GM21737 (cell line): Measurements from ENCODE around the gene DGCR6L.
"Not testable (repeated sequence)": the region's sequence is repeated elsewhere in the genome, so short reads cannot be mapped to it uniquely, and the experiment has no call there.

Source experiments
- ATAC-seq: cut with Tn5 transposase; IDR thresholded peaks from one replicate; pipeline ENCODE4 v1.9.1; 2021; ENCODE audit warnings: mild to moderate bottlenecking, moderate library complexity; ENCODE audit not compliant: unreplicated experiment

The DGCR6L gene

DNA sequence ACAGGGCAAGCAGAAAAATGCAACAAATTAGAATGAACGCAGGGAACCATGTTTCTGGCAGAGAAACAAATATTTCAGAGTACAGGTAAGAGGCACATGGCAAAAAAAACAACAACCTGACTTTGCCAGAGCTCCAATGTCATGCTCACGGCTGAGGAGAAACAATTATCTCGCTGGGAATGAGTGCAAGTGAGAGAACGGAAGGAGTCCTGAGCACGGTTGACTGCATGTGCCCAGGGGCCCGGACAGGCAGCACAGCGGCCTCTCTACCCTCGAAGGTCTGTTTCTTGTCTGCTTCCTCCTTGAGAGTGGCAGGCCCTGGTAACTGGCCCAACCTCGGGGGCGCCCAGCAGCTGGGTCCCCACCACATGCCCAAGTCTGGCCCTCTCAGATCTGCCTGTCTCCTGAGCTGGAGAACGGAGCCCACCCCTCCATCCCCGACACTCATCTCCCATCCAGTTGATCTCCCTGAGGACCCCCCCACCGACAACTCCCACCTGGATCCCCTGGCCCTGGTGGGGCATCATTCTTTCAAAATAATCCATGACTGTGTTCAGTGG, 27.1 kb downstream of the DGCR6L start:
- ATAC-seq = no peak

DNA sequence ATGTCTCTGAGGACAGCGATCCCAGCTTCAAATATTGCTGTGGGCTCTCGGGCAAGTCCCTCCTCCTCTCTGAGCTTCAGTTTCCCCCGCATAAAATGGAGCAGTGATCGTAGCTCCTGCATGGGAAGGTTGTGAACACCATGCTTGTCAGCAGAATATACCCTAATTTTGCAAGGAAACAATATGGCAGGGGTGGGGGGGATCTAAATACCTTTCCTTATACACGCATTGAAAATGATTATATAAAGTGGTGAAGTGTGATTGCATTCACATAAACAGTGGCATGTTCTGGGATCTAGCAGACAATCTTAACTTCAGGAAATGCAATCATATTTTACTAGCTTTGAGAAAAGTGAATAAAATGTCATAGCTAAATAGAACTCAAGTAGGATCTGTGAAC, 27.8 kb downstream of the DGCR6L start:
- no peak for ATAC-seq

DNA sequence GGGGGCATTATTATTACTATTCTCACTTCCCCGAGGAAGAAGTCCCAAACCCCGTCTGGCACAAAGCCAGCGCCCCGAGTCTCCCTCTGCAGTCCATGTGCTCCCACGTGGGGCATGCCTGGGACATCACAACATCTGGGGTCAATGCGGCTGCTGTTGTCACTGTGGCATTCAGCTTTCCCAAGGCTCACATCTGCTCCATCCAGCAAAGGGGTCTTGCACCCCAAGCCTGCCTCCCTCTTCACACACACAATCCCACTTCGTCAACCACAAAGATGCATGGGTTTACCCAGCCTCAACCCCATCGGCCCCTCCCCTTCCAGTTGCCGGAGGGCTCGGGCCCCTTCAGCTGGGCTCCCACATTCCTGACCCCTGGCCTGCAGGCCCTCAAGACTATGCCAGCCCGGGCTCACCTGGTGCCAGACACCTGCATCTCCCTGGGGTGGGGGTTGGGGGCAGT, 28.2 kb downstream of the DGCR6L start:
- no peak for ATAC-seq

DNA sequence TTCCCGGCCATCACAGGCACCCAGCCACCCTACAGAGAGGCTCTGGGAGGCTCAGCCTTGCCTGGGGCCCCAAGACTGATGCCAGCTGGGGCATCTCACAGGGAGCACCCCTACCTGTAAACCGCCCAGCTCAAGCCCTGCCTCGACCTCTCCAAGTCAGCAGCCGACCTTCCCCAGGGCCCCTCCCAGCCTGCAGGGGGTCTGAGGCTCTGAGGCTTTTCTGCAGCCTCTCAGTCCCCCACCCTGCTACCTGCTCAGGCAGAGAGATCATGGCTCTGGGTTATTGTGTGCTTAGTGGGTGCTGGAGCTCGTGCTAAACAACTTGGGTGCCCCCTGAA, 28.6 kb downstream of the DGCR6L start:
- no peak for ATAC-seq

DNA sequence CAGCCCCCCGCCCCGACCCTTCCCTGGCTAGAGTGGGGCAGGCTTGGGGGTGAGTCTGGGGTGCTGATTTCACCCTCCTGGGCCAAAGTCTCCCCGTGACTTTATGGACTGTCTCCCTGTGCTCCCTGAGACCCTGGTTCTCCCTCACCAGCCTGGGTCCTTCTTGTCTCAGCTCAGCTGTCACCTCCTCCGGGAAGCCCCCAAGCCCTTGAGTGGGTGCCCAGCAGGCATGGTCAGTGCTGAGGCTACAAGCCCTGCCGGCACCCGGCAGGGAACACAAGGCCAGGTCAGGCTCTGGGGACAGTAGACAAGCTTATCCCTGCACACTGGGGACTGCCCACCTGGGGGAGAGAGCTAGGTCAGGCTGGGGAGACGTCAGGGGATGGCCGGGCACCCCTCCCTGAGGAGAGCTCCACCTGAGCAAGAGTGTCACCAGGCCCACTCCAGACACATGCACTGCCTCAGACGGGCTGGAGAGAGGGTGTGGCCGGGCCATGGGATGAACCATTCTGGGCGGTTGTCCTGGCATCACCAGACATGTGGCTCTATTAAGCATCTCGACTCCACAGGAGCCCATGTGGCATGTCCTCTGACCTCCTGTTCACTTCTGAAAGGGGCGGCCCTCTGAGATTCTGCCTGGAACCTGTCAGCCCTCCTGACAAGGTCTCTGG, 29.1 kb downstream of the DGCR6L start:
- ATAC-seq = no peak

DNA sequence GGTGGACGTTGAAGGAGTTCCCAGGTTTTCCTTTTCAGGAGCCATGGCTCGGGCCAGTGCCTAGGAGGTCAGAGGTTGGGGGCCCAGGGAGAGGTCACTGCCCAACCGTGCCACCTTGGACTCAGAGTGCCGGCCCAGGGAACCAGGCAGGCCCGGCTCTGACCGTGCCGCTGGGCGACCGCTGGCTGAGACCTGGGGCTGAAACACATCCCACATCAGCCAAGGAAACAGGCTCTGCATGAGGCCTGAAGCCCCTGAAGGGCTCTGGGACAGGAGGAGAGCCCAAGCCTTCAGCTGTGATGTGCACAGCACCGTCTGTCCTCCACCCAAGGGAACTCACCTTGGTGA, 29.8 kb downstream of the DGCR6L start:
- ATAC-seq = no peak

DNA sequence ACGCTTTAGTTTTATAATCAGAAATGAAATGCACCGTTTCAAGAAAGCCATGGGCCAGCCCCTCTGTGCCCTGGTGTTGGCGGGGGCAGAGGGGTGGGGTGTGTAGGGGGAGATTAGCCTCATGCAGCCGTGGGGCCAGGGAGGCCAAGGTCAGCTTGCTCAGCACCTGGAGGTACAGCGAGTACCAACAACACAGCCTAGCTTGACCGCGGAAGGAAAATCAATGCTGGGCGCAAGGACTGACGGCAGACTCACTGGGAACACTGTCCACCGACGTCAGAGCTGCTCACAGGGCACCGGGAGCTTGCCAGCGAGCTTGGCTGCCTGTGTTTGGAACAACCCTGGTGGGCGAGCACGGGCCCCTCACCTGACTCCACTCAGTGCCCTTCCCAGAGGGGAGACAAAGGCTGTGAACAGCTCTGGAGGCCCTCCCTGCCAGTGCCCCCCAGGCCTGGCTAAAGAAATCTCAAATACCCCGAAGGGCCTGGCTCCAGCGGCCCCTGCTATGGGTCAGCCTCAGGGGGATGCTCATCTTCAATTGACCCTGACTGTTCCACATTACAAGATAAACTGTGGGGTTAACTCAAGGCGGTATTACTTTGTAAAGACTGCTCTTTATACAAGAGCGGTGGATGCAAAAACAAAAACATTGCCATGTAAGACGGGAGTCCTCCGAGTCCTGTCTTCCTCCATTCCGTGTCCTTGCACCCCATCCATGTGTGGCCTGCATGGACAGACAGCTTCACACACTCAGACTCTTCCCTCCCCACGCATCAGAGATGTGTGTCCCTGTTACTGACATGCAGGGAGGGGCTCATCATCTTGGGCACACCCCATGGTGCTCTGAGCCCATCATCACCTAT, 30.4 kb downstream of the DGCR6L start:
- not testable (repeated sequence) for ATAC-seq

DNA sequence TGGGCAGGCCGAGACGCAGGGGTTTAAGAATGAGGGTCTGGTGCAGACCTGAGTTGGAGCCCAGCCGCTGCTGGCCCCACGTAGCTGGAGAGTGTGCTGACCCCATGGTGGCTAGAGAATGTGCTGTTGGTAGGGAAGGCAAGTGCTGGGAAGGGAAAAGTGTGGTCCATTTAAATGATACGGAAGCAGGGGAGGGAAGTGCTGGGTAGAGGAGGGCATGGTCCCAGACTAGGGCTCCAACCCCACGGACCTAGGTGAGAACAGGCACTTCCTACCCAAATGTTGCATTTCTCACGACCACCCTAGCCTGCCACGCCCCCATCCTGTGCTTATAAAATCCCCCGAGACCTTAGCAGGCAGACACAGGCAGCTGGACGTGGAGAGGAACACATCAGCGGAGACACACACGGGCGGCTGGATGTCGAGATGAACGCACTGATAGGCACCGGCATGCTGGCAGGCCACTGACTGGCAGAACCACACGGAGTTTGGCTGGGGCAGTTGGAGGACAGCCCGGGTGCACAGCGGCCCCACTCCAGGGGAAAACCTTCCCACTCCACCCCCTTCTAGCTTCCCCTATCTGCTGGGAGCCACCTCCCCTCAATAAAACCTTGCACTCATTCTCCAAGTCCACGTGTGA, 33.0 kb downstream of the DGCR6L start:
- not testable (repeated sequence) for ATAC-seq

DNA sequence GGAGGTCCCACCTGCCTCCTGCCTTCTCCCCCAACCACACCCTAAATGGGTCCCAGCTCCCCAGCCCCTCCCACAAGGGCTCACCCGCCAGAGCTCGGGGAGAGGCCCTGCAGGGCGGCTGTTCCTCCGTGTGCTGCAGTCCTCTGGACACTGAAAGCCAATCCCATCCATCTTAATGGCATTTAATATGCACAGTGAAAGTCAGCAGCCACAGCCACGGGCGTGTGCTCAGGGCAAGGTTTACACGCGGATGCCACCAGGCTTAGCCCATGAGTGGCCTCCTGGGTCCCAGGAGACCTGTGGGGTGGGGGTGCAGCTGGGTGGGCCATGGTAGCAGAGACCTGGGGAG, 33.6 kb downstream of the DGCR6L start:
- not testable (repeated sequence) for ATAC-seq

DNA sequence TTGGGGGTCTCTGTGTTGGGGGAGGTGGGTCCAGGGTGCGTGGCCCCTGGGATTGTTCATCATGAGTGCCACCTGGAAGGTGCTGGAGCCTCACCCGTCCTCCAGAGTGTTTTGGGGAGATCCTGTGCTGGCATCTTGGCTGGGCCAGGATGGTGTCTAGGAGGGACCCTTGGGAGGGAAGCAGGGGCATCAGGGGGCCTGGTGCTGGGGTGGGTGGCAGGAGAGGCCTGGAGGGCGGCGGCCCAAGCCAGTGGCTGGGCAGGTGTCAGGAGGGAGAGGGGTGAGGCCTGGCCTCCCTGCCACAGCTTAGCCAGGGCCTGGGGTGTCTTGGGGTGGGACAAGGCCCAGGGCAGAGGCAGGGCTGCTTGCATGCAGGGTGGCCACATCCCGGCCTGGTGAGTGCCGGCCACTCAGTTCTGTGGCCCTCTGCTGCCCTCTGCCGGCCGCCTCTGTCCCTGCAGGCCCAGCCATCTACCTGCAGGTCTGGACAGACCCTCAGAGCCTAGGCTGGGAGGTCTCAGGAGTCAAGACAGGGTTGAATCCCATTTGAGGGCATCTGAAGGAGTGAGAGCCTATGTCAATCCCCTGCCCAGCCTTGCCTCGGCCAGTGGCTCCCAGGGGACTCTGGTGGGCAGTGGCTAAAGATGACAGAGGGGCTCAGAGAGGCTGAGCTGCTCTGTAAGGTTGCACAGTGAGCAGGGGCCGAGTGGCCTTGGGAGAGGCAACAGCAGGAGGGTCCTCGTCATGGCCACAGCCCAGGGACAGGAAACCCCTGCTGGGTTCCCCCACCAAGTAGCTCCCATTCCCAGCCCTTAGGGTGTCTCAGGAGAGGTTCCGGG, 34.2 kb downstream of the DGCR6L start:
- not testable (repeated sequence) for ATAC-seq

DNA sequence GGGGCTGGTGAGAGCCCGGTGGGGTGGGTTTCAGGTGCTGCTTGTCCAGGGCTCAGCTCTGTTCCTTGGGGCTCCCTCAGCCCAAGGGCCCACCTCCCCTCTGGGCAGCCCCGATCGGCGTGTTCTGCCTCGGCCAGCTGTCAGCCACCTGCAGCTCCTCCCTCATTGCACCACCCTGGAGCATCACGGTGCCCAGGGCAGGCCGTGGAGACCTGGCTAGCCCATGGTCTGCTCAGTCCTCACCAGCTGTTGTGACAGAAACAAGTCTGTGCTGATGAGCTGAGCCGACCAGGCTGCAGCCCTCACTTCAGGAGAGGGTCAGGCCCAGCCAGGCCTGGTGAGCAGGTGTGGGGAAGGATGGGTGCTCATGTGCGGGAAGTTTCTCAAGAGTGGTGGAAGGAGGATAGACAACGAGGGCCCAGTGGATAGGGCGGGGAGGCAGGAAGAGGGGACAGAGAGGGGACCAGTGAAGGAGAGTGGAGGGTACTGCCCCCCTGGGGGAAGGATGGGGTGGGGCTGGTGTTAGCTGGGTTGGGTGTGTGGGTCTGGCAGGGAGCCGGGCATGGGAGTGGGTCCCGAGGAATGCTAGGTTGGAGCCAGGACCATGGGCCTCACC, 35.3 kb downstream of the DGCR6L start:
- no peak for ATAC-seq

DNA sequence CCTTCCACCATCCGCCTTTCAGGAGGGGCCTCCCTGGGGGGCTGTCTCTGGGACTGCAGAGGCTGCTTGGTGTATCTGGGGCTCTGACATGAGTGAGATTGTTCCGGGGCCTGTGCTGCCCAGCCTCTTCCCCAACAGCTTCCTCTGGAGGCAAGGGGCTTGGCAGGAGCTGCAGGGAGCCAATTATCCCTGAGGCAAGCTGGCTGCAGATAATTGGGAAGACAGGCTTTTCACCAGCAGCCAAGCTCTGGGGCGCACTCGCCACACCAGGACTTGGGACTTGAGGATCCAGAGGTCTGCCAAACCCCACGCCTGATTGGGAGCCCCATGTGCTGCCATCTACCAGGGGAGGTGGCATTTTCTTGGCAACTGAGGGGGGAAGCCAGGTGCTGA, 36.2 kb downstream of the DGCR6L start:
- no peak for ATAC-seq

DNA sequence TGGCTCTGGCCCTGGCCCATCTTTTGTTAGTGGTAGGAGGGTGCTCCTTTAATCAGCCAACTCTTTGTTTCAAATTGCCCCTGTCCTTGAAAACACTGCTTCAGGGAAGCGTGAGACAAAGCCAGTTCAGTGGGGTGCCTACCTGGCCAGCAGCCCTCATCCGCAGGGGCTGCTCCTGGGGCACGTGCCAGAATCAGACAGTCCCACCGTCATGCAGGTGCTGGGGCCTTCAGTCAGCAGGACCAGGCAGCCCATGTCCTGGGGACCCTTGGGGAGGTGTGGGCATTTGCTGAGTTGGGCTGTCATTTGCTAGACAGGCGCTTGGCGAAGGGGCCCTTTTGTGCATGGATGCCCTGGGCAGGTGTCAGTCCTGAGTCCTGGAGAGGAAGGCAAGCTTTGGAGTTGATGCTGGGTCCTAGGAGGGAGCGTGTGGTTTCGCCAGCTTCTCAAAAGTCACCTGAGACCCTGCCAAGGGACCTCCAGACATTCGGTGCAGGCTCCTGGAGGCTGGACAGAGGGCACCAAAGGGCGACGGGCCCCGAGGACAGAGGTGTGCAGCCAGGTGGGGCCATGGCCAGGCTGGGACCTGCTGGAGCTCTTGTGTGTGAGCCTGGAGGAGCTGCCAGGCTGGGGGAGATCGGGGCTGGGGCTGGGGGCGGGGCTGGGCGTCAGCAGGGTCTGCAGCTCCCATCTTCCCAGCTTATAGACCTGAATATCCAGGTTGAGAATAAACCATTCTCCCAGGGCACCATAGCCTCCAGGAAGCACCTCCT, 36.8 kb downstream of the DGCR6L start:
- ATAC-seq = no peak

DNA sequence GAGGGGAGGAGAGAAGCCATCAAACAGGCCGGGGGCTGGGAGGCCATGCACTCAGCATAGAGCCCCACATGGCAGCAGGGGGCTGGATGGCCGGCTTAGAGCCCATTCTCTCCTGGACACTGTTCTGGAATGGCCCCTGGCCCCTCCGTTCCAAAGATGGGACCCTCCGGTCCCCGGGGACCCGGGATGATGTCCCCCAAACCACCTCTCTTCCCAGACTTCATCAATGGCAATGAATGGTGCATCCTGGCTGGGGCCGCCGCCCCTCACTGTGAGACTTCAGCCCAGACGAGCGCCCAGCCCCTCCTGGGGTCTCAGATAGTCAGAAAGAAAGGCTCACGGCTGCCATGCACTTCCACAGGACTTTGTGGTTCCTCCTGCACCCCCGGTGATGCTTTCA, 38.0 kb downstream of the DGCR6L start:
- ATAC-seq = no peak

DNA sequence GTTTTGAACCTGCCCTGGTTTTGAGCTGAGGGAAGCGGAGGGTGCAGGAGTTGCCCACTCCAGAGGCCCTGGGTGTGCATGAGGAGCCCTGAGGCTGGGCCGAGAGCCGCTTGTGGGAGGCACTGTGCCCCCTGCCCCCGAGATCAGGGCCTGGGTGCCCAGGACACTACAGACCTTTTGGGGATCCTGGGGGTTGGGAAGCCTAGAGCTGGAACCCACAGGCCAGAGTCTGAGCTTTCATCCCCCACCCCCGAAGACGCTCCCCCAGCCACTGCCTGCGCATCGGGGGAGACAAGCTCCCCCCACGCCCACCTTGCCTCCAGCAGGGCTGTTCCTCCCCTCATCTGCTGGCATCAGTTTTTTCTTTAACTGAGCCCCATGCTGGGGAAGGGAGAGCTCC, 38.4 kb downstream of the DGCR6L start:
- ATAC-seq = not testable (repeated sequence)

DNA sequence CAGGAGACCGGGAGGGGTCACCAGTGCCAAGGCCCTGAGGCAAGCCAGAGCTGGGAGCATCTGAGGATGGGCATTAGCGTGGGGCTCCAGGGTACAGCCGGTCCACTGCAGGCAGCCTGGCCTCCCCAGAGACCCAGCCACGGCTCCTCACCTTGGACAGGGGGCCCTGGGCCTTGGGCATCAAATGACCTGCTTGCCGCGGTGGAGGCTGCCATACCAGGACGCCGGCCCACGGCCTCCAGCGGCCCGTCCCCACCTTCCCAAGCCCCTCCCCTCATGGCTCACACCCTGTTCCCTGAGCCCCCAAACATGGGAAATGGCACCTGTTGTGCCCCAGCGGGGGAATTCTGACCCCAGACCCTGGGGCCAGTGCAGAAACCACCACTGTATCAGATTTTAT, 39.0 kb downstream of the DGCR6L start:
- no peak for ATAC-seq

DNA sequence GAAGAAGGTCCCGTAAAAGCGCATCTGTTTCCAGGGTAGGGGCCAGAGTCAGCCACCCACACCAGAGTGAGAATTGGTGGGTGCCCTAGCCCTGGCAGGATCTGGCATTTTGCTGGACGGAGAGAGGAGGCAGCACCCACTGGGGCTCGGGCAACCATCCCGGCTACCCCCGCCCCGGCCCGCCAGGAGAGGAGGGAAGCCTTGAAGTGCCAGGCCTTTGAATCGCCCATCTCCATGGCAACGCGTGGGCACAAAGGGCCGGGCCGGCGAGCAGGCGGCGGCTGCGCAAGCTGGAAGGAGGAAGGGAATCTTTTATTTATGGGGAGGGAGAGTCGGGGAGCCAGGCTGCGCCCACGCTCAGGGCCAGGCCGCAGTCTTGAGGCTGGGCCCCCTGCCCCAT, 39.7 kb downstream of the DGCR6L start:
- ATAC-seq = not testable (repeated sequence)

DNA sequence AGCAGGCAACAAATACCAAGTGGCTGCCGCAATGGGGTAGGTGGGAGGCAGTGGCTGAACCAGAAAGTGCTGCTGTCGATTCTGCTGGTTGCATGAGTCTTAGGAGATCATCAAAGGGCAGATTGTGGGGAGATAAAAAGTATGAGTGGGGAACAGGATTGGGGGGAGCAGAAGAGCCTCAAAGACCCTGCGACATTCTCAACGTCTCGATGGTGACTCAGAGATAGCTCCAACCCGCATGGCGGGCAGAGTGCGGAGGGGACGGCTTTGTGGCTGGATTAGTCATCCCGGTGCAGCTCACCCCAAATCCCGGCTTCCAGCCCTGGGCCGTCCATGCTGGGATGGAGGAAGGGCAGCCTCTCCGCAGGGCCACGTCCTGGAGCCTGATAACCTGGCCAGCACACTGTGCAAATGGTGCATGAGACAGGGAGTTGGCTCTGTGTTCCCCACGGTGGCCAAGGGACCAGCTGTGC, 40.2 kb downstream of the DGCR6L start:
- ATAC-seq = no peak

DNA sequence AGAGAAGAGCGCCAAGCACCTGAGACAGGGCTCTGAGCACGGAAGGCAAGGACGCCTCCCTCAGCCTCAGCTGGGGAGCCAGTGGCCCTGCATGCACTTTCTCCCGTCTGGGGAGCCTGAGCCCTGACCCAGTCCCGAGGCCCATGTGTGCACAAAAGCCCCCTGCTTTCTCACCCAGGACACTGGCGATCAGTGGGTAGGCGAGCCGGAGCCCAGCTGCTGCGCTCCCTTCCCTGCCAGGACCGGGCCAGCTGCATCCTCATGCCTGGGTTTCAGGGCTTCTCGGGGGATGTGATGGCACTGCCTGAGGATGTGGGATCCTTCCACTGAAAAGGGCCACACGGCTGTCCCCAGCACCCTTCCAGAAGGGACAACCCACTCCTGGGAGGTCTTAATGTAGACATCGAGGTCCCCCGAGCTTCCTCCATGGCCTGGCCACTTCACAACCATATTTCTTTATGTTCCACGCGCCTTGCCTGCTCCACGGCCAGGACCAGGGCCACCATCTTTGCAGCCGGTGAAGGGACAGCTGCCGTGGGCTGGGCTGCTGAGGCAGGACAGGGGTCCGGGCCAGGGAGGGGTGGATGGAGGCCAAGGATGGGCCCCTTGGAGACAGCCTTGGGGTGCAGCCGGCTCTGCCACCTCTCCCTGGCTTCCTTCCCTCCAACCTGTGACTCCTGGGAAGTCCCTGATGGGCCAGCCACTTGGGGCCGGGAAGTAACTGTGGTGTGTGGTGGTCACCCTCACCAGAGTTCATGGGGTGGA, 41.0 kb downstream of the DGCR6L start:
- ATAC-seq = not testable (repeated sequence)
